ENCODE measurements around the gene CDC23.
A peak's percentile ranks its signal among the peaks of the same experiment; 100 is the strongest.
"Not testable (repeated sequence)": the region's sequence is repeated elsewhere in the genome, so short reads cannot be mapped to it uniquely, and the experiment has no call there.

CDC23 gene

DNA sequence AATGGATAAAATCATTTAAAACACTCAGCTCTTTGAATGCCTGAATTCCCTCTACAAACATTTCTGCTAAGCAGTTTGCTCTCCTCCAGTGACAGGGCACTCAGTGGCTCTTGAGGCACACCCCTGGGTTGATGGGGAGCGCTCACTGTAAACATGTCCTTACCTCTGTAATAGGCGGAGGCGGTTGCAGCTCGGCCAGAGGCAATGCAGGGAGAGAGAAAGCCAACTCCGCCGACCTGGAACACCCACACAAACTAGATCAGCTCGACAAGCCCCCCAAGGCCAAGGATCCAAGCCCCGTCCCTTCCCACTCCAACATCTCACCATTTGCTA lies 329 bp downstream of the CDC23 start:
- DNase-seq, result peak; percentile 26

DNA sequence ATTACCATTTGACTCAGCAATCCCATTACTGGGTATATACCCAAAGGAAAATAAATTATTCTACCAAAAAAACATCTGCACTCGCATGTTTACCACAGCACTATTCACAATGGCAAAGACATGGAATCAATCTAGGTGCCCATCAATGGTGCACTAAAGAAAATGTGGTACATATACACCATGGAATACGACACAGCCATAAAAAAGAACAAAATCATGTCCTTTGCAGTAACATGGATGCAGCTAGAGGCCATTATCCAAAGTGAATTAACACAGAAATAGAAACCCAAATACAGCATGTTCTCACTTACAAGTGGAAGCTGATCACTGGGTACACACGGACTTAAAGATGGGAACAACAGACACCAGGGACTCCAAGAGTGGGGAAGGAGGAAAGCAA lies 2.1 kb downstream of the CDC23 start:
- no peak for DNase-seq

DNA sequence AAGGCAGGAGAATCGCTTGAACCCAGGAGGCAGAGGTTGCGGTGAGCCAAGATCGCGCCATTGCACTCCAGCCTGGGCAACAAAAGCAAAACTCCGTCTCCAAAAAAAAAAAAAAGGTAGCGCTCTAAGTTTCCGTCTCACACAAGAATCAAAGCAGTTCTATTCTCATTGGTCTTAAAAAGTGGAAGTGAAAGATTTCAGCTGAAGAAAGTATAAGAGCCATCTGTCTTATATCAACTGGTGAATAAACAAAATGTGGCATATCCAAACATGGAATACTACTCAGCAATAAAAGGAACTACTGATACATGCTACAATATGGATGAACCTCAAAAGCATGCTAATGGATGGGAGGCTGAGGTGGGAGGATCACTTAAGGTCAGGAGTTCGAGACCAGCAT lies 19.3 kb downstream of the CDC23 start:
- not testable (repeated sequence) for DNase-seq

DNA sequence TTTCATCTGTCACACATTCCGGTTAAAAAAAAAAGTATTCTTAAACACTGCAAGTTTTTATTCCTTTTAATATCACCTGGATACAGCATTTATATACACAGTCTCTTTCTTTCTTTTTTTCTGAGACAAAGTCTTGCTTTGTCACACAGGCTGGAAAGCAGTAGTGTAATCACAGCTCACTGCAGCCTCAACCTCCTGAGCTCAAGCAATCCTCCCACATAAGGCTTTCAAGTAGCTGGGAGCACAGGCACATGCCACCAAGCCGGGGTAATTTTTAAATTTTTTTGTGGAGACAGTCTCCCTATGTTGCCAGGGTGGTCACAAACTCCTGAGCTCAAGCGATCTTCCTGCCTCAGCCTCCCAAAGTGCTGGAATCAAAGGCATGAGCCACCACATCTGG lies 20.3 kb downstream of the CDC23 start:
- no peak for DNase-seq

DNA sequence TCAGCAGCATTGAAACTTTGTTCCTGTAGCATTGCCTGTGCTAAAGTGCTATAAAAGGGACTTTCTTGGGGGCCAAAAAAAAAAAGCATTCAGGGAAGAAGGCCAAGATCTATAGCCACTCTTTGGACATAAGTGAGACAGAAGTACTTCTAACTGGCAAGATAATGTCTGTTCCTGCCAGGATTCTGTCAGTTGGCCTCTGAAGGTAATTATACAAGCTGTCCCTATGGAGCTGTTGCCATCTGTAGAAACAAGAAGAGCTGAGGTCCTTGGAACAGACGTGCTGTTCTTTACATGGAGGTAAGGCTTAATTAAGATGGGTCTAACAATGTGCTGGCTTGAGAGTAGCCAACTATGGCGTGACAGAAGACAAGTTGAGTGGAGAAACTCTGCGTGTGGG lies 24.5 kb downstream of the CDC23 start:
- DNase-seq, result peak; percentile 1

DNA sequence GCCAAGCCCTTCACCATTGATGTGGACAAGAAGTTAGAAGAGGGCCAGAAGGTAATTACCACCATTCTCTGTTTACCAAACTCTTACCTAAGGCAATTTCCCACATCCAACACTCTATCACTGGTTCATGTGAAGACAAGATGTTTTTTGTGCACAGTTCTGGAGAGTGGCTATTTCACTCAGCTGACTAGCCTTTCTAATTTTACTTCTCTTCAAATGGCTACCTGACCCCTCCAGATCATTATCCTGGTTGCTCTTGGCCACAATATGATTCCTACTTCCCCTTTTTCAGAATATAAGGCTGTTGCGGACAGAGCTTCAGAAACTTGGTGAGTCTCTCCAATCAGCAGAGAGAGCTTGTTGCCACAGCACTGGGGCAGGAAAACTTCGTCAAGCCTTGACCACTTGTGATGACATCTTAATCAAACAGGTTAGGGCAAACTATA lies 27.1 kb downstream of the CDC23 start:
- DNase-seq, result no peak

DNA sequence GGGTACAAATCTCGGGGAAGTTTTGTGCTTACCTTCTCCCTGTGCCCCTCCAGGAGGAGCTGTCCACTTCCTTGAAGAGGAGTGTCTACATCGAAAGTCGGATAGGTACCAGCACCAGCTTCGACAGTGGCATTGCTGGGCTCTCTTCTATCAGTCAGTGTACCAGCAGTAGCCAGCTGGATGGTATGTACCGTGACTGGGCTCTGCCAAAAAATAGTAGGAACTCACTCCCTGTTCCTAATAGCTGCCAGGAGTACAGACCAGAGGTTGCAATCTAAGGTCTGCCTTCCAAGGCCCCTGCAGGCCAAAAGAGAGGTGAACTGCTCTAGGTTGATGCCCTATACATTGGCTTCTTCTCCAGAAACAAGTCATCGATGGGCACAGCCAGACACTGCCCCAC lies 30.3 kb downstream of the CDC23 start:
- no peak for DNase-seq

DNA sequence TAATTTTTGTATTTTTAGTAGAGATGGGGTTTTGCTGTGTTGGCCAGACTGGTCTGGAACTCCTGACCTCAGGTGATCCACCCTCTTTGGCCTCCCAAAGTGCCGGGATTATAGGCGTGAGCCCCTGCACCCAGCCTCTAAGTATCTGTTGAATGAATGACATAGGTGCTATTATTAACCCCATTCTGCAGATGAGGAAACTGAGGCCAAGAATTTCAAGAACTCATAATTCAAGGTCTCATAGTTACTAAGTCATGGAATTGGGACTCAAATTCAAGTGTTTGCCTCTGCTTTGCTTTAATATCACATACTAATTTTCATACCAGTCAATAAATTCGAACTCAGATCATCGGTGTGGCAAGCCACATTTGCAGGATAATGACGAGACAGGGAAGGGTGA lies 32.3 kb downstream of the CDC23 start:
- DNase-seq, result no peak

DNA sequence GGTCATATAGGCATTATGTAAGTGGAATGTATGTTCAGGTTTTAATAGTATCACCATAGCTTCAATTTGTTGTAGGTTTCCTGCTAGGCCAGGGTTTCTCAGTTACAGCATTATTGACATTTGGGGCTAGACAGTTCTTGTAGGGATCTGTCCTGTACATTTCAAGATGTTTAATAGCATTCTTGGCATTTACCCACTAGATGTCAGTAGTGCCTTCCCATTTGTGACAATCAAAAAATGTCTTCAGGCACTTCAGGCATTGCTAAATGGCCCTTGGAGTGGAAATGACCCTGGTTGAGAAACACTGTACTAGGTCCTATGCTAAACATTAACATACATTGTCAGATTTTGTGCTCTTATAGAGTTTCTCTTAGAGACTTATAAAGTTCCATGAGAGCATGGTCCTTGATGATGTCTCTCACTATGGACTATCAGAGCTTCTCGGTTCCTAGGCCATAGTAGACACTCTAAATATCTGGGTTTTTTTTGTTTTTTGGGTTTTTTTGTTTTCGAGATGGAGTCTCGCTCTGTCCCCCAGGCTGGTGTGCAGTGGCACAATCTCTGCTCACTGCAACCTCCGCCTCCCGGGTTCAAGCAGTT lies 32.8 kb downstream of the CDC23 start:
- peak; percentile 56 for DNase-seq

DNA sequence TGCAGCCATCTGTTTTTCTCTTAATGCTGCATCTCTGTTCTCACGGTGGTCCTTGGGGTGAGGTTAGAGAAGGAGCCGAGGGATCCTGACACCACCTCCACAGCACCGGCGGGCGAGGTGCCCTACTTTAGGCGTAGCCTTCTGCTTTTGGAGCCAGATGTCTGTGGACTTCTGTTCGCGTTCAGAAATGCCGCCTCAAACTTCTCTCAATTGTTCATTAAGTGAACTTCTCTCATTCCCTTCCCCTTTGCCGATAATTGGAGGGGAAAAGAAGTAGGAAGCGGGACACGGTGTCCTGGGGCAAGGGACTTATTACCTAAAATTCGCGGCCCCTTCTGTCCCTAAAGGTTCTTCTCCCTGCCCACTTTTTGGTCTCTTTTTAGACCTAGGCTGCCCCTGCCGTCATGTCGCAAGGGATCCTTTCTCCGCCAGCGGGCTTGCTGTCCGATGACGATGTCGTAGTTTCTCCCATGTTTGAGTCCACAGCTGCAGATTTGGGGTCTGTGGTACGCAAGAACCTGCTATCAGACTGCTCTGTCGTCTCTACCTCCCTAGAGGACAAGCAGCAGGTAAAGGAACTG lies 33.8 kb downstream of the CDC23 start:
- peak; percentile 2 for DNase-seq

DNA sequence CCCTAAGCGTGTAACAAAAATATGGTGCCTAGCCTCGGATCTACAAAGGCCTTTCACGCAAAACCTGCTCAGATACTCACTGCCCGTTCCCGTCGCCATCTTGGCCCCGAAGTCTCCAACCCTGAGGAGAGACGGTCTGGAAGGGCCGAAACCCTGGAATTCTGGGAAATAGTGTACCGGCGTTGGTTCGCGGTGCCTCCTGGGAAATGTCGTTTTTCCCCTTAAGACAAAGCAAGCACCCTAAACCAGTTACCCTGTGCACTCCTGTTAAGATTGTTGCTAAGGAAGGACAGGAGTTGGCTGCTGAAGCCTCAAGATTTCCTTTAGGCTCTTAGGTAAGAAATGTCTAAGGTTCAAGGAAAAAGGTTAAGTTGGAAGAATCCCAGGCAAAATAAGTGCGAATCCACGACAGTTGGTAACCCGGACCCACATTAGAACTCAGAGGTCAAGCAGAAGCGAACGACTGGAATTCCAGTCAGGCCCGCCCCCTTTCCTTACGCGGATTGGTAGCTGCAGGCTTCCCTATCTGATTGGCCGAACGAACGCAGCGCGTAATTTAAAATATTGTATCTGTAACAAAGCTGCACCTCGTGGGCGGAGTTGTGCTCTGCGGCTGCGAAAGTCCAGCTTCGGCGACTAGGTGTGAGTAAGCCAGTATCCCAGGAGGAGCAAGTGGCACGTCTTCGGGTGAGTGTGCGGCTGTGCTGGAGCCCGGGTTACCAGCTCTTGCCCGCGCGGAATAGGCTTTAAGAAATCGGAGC lies 34.4 kb downstream of the CDC23 start, which contains the start of the genes BRD8 and KIF20A:
Gene BRD8 (minus strand): TSS at position 115 of the 761 bp plus-strand sequence. CDS start 16 bp downstream, at position 99.
Gene KIF20A (plus strand): TSS at position 597 of the 761 bp plus-strand sequence. CDS start 569 bp downstream, outside the sequence.
- peak; percentile 93 for DNase-seq

DNA sequence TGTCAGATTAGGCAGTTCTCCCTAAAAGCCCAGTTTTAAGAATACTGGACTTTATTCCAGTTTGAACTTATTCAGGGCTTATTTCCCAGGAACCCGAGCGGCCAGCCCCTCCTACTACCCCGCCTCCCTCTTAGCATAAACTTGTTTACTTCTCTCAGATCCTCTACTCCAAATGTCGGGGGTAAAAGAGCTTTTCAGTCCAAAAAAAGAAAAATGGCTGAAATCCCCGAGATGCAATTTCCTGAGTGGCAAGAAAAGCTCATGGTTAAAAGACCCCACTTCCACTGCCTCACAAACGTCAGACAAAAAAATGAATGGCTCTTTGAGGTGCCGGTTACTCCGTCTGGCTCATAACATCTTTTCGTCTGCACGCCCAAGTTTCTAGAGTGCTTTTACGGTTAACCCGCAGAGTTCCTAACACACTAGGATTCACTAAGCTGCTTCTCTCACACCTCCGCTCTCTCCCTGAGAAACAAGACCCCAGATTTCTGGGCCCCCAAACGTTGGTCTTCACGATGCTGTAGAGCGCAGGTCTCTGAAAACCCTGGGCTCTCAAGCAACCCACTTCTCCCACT lies 35.1 kb downstream of the CDC23 start:
- DNase-seq, result peak; percentile 36

DNA sequence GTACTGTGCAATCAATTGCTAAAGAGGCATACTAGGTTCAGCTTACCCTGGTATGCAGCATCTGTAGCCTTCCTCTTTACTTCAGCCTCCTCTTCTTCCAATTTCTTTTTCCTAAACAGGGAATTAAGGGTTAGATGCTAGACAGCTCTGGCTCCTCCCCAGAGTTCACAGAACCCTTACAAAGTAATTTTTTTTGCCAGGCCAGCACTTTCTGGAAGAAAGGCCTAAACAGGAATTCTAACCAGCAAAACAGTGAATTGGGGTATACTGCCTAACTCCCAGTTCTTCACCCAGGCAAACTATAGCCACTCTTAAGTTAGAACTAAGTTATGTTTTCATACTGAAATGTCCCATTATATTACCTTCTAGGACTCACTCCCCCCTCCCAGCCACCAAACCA lies 42.8 kb downstream of the CDC23 start:
- DNase-seq, result no peak

DNA sequence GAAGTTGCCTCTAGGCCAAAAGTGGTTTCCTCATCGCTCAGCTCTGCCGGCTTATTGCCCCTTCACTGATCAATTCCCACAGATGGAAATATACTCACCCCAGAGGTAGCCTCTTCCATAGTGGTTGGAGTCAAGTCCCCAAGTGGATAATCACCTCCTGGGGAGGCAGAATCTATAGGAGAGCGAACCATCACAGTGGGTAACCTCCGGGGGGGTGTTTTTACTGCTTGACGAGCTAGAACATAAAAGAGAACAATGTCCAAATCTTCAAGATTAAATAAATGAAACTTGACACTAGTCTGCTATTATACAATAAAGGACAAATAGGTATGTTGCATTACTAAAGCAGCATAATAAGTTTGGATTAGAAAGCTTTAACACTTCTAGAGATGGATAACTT lies 44.0 kb downstream of the CDC23 start:
- DNase-seq, result no peak

DNA sequence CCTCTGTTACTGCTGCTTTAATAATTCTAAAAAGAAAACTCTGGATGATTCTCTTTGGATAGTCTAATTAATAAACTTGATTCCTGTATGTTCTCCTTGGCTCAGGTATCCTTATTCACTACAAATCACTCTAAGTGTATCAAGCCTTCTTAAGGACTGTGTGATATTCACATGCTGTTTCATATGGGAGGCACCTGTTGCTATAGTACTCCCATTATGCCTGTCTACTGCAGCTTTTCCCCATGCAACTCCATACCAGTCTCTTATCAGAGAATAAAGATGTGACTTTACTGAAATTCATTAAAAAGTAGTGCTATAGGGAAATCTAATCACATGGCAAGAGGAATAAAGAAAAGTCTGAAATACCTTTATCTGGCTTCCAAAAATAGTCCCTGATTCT lies 49.4 kb downstream of the CDC23 start:
- no peak for DNase-seq

DNA sequence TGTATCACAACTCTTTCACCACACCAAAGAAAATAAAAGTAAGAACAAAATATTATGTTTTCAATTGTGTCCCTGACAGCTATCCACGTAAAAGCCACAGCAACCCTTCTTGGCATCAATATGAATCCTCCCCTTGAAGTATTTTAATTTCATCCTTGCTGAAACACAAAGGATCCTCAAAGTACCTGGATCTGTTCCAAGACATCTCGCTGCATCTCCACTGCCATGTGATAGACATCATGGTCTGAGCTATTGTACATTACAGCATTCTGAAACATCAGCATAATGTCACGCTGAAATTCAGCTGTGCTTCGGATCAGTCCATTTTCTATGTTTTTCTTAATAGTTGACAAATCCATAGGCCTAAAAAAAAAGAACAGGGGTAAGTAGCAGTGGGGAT lies 52.4 kb downstream of the CDC23 start:
- DNase-seq, result no peak

DNA sequence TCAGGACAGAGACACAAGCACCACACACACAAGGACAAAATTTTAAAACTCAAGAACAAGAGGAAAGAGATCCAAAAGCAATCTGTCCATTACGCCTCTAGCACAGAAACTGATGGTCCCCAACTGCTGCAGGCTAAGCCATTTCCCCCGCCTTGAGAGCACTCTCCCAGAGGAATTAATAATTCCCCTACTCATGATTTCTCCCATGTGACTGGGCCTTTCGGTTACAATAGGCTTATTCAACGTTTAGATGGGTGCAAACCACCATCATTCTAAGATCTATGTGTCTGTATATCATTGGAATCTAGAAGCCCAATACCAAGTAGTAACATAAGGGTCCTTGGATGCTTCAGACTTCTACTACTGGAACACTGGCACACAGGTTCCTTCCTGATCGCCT lies 53.5 kb downstream of the CDC23 start:
- no peak for DNase-seq

DNA sequence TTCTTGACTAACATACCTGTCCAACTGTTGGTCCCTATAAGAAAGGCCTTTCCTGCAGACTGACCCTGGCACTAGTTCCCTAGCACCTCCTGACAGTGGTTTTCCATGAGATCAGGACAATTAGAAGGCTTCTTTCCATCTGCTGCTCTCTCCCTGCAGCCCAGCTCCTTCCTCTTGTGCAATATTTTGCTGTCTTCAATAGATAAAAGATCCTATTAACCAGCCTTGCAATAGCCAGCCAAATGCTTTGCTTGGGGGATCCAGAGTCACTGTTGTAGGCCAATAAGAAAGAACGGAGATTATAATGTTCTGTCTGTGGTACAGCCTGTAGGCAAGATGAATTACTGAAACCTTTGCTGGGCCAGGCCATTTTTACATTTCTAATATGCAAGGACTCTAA lies 55.5 kb downstream of the CDC23 start:
- DNase-seq, result no peak

DNA sequence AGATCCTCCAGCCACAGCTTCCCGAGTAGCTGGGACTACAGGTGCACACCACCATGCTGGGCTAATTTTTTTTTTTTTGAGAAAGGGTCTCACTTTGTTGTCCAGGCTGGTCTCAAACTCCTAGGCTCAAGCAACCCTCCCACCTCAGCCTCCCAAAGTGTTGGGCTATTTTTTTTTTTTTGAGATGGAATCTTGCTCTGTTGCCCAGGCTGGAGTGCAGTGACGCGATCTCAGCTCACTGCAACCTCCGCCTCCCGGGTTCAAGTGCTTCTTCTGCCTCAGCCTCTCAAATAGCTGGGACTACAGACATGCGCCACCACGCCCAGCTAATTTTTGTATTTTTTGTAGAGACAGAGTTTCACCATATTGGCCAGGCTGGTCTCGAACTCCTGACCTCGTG lies 57.1 kb downstream of the CDC23 start:
- not testable (repeated sequence) for DNase-seq

DNA sequence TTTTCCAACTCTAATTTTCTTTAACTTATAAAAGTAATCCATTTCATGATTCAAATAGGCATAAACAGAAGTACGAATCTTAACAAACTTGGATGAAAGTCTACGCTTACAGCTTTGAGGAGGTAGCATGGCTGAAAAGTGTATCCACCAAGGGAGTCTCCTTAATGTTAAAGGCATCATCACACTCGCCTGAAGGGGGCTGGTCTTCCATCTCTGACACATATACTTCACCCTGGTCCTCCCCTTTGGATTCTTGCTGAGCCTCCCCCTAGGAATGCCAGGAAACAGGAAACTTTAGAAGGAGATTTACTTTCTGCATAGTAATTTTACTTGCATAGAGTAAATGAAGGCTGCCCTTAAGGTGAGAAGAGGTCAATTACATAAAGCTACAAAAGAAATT lies 63.6 kb downstream of the CDC23 start:
- DNase-seq, result no peak

DNA sequence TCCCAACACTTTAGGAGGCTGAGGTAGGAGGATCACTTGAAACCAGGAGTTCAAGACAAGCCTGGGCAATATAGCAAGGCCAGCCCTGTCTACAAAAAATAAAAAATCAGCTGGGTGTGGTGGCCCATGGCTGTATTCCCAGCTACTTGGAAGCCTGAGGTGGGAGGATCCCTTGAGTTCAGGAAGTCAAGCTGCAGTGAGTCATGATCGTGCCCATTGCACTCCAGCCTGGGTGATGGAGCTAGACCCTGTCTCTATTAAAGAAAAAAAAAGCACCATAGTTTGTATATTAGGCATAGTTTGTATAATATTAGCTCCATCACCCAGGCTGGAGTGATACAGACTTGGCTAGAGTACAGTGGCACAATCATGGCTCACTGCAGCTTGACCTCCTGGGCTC lies 64.3 kb downstream of the CDC23 start:
- DNase-seq, result no peak

DNA sequence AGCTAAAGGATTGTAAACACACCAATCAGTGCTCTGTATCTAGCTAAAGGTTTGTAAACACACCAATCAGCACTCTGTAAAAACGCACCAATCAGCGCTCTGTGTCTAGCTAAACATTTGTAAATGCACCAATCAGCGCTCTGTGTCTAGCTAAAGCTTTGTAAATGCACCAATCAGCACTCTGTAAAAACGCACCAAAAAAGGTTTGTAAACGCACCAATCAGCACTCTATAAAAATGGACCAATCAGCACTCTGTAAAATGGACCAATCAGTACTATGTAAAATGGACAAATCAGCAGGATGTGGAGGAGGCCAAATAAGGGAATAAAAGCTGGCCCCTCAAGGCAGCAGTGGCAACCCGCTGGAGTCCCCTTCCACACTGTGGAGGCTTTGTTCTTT lies 69.5 kb downstream of the CDC23 start:
- not testable (repeated sequence) for DNase-seq

DNA sequence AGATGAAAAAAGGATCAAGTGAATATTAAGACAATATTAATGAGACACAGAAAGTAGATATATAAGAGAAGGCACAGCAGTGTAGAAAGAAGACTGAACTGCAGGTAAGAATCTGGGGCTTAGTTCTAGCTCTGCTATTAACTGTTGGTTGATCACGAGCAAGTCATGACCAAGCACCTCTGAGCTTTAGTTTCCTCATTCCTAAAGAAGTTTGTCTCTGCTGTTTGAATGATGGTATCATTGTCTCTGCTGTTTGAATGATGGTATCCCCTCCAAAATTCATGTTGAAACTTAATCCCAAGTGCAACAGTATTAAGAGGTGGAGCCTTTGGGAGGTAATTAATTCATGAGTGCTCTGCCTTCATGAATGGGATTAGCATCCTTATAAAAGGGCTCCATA lies 71.4 kb downstream of the CDC23 start:
- DNase-seq, result no peak

DNA sequence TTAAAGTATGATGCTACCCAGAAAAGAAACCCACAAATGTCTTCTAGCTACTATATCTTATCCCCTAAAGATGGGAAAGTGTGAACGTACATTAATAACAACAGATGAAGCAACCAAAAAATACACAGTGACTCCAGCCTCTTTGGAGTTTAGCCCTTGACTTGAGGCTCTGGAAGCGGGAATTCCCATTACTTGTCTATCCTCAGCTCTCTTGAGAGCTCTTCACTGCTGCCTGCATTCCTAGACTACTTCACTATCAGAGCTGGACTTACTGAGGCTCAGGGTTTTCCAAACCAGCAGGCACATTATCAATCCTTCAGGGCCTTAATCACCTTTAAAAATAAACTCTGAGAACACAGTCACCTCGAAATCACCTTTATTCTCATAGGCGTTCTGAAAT lies 72.9 kb downstream of the CDC23 start:
- no peak for DNase-seq
